Effector memory CD8-positive, alpha-beta T cell (primary cell): Measurements from ENCODE around the gene TMEM106A.
"Not testable (repeated sequence)": the region's sequence is repeated elsewhere in the genome, so short reads cannot be mapped to it uniquely, and the experiment has no call there.

Source experiments
- ATAC-seq: fragments of 150-1000 bp; cut with Tn5 transposase; replicated peaks from 2 replicates; pipeline ENCODE4 v1.10.0; 2021; ENCODE audit warnings: mild to moderate bottlenecking, moderate library complexity
- DNase-seq, 3 experiments: peaks; one replicate each; pipeline ENCODE4 v3.0.0; 2021
- H3K27ac Mint-ChIP-seq, 2 donors: one replicate each; pipeline ENCODE4 v1.8.0; 2022; ENCODE audit warnings: mild to moderate bottlenecking in 2 of 2, mixed read lengths in 2 of 2, moderate library complexity in 2 of 2
- H3K27me3 Mint-ChIP-seq, 2 donors: one replicate each; pipeline ENCODE4 v1.8.0; 2022; ENCODE audit warnings: mixed read lengths in 2 of 2
- H3K36me3 Mint-ChIP-seq: one replicate; pipeline ENCODE4 v1.8.0; 2022; ENCODE audit warnings: mild to moderate bottlenecking, moderate library complexity, mixed read lengths; ENCODE audit not compliant: insufficient read depth
- H3K4me1 Mint-ChIP-seq, 2 donors: one replicate each; pipeline ENCODE4 v1.8.0; 2022; ENCODE audit warnings: low read depth in 2 of 2, mixed read lengths in 2 of 2
- H3K4me3 Mint-ChIP-seq, 2 donors: one replicate each; pipeline ENCODE4 v1.8.0; 2022; ENCODE audit warnings: mild to moderate bottlenecking in 2 of 2, mixed read lengths in 2 of 2, moderate library complexity in 2 of 2
- H3K9me3 Mint-ChIP-seq, 2 donors: one replicate each; pipeline ENCODE4 v1.8.0; 2022; ENCODE audit warnings: mixed read lengths in 2 of 2

Gene TMEM106A

GRCh38 chr17:43199633-43200032 lies 12.0 kb upstream of the TMEM106A start:
- ATAC-seq (no peak), DNase-seq (no peak)
- no peak overlapping the region for H3K27ac Mint-ChIP-seq
- no peaks in the 10 kb centered on the region for H3K27me3 Mint-ChIP-seq
- H3K4me3 Mint-ChIP-seq: no peak overlapping the region
- H3K36me3 Mint-ChIP-seq: peaks cover 100% of the 10 kb centered on the region
- H3K4me1 Mint-ChIP-seq: no peaks in the 10 kb centered on the region
- H3K9me3 Mint-ChIP-seq: no peaks in the 10 kb centered on the region

DNA sequence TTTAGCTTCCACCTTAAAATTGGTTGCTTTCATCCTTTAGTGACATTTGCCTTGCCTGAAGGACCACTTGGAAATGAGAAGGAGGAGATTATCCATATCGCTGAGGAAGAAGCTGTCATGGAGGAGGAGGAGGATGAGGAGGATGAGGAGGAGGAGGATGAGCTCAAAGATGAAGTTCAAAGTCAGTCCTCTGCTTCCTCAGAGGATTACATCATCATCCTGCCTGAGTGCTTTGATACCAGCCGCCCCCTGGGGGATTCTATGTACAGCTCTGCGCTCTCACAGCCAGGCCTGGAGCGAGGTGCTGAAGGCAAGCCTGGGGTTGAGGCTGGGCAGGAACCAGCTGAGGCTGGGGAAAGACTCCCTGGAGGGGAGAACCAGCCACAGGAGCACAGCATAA lies 11.5 kb upstream of the TMEM106A start:
- DNase-seq: no peak
- no peak for ATAC-seq
- Mint-ChIP-seq H3K36me3 (peaks cover 100% of the 10 kb centered on the region), H3K4me1 (no peaks in the 10 kb centered on the region), H3K27ac (no peak overlapping the region), H3K9me3 (no peaks in the 10 kb centered on the region), H3K4me3 (no peak overlapping the region), H3K27me3 (no peaks in the 10 kb centered on the region)

- peak overlapping the region in 1 of 2 donors; percentile 20 for H3K27ac Mint-ChIP-seq
- not testable (repeated sequence) for DNase-seq, ATAC-seq, H3K27me3 Mint-ChIP-seq, H3K4me1 Mint-ChIP-seq, H3K4me3 Mint-ChIP-seq, H3K9me3 Mint-ChIP-seq
- peaks cover 88% of the 10 kb centered on the region for H3K36me3 Mint-ChIP-seq
Observed at GRCh38 chr17:43203013-43203412, 8.7 kb upstream of the TMEM106A start.

DNA sequence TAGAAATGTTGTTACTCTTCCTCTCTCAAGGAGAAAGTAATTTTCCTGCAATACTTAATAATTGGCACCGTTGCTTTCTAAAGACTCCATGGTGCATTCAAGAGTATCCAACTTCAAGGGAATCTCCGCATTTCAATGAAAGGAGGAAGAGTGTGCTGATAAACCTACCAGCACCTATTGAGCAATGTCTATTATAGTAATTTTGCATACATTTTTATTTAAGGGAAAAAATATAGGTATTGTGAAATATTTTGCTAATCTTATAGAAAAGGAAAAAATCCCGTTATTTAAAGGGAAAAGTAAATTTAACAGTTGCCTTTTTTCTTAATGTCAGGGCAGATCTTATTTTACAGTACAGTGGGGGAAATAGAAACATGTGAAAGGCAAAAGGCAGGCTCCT lies 1.1 kb upstream of the TMEM106A start:
- Mint-ChIP-seq H3K27ac (peak overlapping the region; percentile 94 to 98), H3K36me3 (peaks cover 35% of the 10 kb centered on the region), H3K9me3 (no peaks in the 10 kb centered on the region), H3K27me3 (no peaks in the 10 kb centered on the region), H3K4me1 (peaks cover 20 to 30% of the 10 kb centered on the region in 2 donors), H3K4me3 (peak overlapping the region; percentile 93 to 96)
- ATAC-seq (no peak), DNase-seq (no peak)

GRCh38 chr17:43211123-43211479 lies 574 bp upstream of the TMEM106A start:
- Mint-ChIP-seq H3K4me3 (peak overlapping the region; percentile 93 to 96), H3K4me1 (peaks cover 23 to 30% of the 10 kb centered on the region in 2 donors), H3K27me3 (no peaks in the 10 kb centered on the region), H3K27ac (peak overlapping the region; percentile 94 to 98), H3K36me3 (peaks cover 34% of the 10 kb centered on the region), H3K9me3 (no peaks in the 10 kb centered on the region)
- DNase-seq (no peak), ATAC-seq (no peak)

GRCh38 chr17:43212641-43213490 lies 1.2 kb downstream of the TMEM106A start:
- Mint-ChIP-seq H3K4me1 (peaks cover 23 to 30% of the 10 kb centered on the region in 2 donors), H3K27ac (peak overlapping the region; percentile 94 to 98), H3K4me3 (peak overlapping the region; percentile 93 to 96), H3K9me3 (no peaks in the 10 kb centered on the region), H3K36me3 (peaks cover 37% of the 10 kb centered on the region), H3K27me3 (no peaks in the 10 kb centered on the region)
- ATAC-seq (no peak), DNase-seq (no peak)

DNA sequence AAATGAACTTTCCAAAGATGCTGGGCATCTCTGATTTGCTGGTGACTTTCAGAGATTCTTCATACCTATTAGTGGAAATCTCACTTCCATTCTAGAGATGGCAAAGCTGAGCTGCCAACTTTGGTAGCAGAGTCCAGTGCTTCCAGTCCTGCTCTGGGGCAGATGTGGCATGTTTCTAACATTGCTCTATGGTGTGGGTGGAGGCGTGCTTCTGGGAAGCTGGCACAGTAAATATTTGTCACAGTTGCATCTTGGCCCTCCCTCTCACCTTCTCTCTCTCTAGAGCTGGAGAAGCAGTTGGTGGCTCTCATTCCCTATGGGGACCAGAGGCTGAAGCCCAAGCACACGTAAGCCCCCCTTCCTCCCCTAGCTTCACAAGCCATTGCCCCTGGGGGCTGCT lies 1.9 kb downstream of the TMEM106A start:
- ATAC-seq: no peak
- DNase-seq: no peak
- no peaks in the 10 kb centered on the region for H3K27me3 Mint-ChIP-seq
- H3K4me3 Mint-ChIP-seq: peak overlapping the region; percentile 93 to 96
- H3K27ac Mint-ChIP-seq: peak overlapping the region in 1 of 2 donors; percentile 94
- peaks cover 37% of the 10 kb centered on the region for H3K36me3 Mint-ChIP-seq
- H3K4me1 Mint-ChIP-seq: peaks cover 23 to 30% of the 10 kb centered on the region in 2 donors
- H3K9me3 Mint-ChIP-seq: no peaks in the 10 kb centered on the region

DNA sequence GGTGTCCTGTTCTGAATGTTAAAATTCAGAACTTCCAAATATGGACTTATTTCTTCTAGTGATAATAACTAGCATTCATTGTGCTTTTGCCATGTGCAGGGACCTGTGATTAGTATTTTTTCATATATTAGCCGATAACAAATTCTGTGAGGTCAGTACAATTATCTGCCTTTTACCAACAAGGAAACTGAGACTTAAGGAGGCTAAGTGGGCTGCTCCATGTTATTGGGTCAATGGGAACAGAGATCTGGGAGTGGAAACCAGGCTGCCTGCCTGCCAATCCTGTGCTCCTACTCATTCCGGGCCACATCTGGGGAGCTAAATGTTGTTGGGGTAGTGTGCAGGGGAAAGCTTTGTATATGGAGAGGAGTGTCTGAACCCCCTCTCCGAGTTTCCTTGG lies 3.7 kb downstream of the TMEM106A start:
- Mint-ChIP-seq H3K36me3 (peaks cover 28% of the 10 kb centered on the region), H3K27me3 (no peaks in the 10 kb centered on the region), H3K4me3 (no peak overlapping the region), H3K9me3 (no peaks in the 10 kb centered on the region), H3K4me1 (peaks cover 23 to 25% of the 10 kb centered on the region in 2 donors), H3K27ac (no peak overlapping the region)
- no peak for ATAC-seq
- no peak for DNase-seq

- H3K4me3 Mint-ChIP-seq: no peak overlapping the region
- peaks cover 21% of the 10 kb centered on the region for H3K36me3 Mint-ChIP-seq
Observed at GRCh38 chr17:43216369-43216761, 4.7 kb downstream of the TMEM106A start.

GRCh38 chr17:43216762-43217613 lies 5.3 kb downstream of the TMEM106A start:
- ATAC-seq: no peak
- H3K36me3 Mint-ChIP-seq: peaks cover 15% of the 10 kb centered on the region
- H3K9me3 Mint-ChIP-seq: no peaks in the 10 kb centered on the region
- DNase-seq: no peak
- no peaks in the 10 kb centered on the region for H3K27me3 Mint-ChIP-seq
- H3K4me3 Mint-ChIP-seq: no peak overlapping the region
- peaks cover 15 to 17% of the 10 kb centered on the region in 2 donors for H3K4me1 Mint-ChIP-seq
- no peak overlapping the region for H3K27ac Mint-ChIP-seq

More at GRCh38 chr17:43216369-43216761, 4.7 kb downstream of the TMEM106A start:
- H3K27me3 Mint-ChIP-seq: no peaks in the 10 kb centered on the region
- peaks cover 17 to 19% of the 10 kb centered on the region in 2 donors for H3K4me1 Mint-ChIP-seq
- no peak overlapping the region for H3K27ac Mint-ChIP-seq
- ATAC-seq: no peak
- no peak for DNase-seq
- no peaks in the 10 kb centered on the region for H3K9me3 Mint-ChIP-seq

- Mint-ChIP-seq H3K9me3 (no peaks in the 10 kb centered on the region), H3K27me3 (no peaks in the 10 kb centered on the region), H3K4me3 (no peak overlapping the region), H3K4me1 (peaks cover 8 to 10% of the 10 kb centered on the region in 2 donors), H3K27ac (no peak overlapping the region), H3K36me3 (peaks cover 15% of the 10 kb centered on the region)
- ATAC-seq (no peak), DNase-seq (no peak)
Observed at GRCh38 chr17:43217614-43218087, 6.0 kb downstream of the TMEM106A start.

DNA sequence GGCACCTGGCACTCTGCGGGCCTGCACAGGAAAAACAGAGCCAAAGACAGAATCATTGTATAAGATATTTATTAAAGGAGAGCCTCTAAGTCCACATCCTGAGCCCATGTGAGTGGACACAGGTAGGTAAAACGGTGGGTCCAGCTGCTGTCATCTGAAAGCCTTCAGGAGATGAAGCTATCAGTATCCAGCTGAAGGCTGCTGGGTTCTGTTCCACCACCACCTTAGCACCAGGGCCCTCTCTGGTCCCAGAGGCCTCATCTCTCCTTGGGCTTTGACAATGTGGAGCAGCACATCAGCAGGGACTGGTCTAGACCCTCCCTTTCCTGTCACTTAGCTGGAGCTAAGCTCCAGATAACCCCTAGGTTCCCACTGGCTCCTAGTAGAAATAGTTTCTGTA lies 7.3 kb downstream of the TMEM106A start:
- Mint-ChIP-seq H3K4me1 (peaks cover 0 to 3% of the 10 kb centered on the region in 2 donors), H3K27me3 (no peaks in the 10 kb centered on the region), H3K27ac (peak overlapping the region in 1 of 2 donors; percentile 62), H3K9me3 (no peaks in the 10 kb centered on the region), H3K4me3 (no peak overlapping the region), H3K36me3 (peaks cover 15% of the 10 kb centered on the region)
- ATAC-seq: no peak
- no peak for DNase-seq

DNA sequence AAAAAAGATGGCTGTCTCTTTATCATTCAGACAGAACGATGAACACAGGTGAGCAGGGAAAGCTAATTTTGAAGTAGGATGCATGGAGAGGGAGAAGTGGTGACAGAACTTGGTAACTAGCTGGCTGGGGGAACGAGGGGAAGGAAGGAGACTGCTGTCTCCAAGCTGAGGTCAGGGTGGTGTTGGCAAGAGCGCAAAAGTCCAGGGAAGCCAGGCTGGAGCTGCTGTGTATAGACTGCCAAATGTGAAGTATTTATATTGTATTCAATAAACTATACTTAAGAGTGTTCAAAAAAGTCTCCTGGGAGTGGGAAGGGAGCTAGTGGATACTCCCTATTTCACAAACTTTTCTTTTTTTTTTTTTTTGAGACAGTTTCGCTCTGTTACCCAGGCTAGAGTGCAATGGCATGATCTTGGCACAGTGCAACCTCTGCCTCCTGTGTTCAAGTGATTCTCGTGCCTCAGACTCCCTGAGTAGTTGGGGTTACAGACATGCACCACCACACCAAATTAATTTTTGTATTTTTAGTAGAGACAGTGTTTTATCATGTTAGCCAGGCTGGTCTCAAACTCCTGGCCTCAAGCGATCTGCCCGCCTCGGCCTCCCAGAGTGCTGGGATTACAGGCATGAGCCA lies 8.2 kb downstream of the TMEM106A start:
- H3K36me3 Mint-ChIP-seq: peaks cover 15% of the 10 kb centered on the region
- H3K27me3 Mint-ChIP-seq: no peaks in the 10 kb centered on the region
- H3K4me1 Mint-ChIP-seq: peaks cover 0 to 6% of the 10 kb centered on the region in 2 donors
- no peaks in the 10 kb centered on the region for H3K9me3 Mint-ChIP-seq
- no peak overlapping the region for H3K4me3 Mint-ChIP-seq
- ATAC-seq (no peak), DNase-seq (no peak)
- no peak overlapping the region for H3K27ac Mint-ChIP-seq
